ENCODE data around the gene LDB2.

Gene LDB2

DNA sequence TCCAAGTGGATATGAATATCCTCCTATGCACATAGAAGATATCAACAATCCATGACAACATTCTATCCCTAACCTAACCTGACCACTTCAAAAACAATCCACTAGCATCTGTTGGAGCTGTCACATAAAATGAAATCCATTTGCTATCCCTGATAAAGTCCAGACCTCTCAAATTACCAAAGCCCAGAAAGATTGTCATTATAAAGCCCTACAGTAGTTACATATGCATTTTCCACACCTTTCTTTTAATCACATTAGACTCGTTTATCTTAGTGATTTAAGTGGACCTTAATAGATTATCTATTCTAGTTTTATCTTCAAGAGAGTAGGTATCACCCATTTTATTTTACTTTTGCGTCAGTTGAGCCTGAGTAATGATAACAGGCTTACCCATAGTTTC, 30.6 kb downstream of the LDB2 start:
- Mint-ChIP-seq H3K36me3 (ENCODE audit: low read depth) (no peaks in the 10 kb centered on the region), H3K4me1 (ENCODE audit: low read depth) (no peaks in the 10 kb centered on the region), H3K27ac (no peak overlapping the region), H3K4me3 (no peak overlapping the region), H3K9me3 (no peaks in the 10 kb centered on the region), H3K27me3 (ENCODE audit: low read depth) (no peaks in the 10 kb centered on the region)
- DNase-seq (ENCODE audit: low spot score): no peak

DNA sequence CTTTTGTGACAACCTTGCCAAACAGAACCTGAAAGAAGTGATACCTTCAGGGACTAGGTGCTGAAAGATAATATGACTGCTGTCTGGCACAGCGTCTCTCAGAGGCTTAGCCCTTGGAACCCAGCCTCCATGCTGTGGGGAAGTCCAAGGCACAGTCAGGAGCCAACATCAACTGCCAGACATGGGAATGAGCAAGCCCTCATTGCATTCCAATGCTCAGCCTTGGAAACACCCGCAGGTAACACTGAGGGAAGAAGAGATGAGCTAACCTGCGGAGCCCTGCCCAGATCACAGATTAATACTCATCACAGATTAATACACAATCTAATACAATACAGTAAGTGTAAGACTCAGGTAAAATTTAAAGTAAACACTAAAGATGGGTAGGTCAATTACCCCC, 31.5 kb downstream of the LDB2 start:
- Mint-ChIP-seq H3K4me1 (ENCODE audit: low read depth) (no peaks in the 10 kb centered on the region), H3K9me3 (no peaks in the 10 kb centered on the region), H3K36me3 (ENCODE audit: low read depth) (no peaks in the 10 kb centered on the region), H3K27me3 (ENCODE audit: low read depth) (no peaks in the 10 kb centered on the region), H3K27ac (no peak overlapping the region), H3K4me3 (no peak overlapping the region)
- DNase-seq (ENCODE audit: low spot score): no peak

DNA sequence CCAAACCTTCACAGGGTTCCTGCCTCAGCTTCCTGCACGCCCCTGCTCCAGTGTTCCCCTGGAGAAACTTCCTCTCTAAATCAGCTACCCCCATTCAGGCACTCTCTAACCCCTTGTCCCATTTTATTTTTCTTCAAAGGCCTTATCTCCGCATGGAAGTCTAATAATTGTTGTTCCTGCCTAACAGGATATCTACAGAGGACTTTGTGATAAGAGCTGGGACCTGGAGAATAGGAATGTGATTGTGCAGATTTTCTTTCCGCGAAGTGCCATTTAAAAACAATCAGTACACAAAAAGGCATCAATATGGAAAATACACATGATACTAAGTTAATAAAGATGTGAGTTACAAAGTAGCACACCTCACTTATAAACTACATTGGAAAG, 32.6 kb downstream of the LDB2 start:
- H3K27me3 Mint-ChIP-seq (ENCODE audit: low read depth): no peaks in the 10 kb centered on the region
- no peaks in the 10 kb centered on the region for H3K36me3 Mint-ChIP-seq (ENCODE audit: low read depth)
- no peaks in the 10 kb centered on the region for H3K4me1 Mint-ChIP-seq (ENCODE audit: low read depth)
- no peaks in the 10 kb centered on the region for H3K9me3 Mint-ChIP-seq
- DNase-seq (ENCODE audit: low spot score): no peak
- H3K27ac Mint-ChIP-seq: no peak overlapping the region
- no peak overlapping the region for H3K4me3 Mint-ChIP-seq

DNA sequence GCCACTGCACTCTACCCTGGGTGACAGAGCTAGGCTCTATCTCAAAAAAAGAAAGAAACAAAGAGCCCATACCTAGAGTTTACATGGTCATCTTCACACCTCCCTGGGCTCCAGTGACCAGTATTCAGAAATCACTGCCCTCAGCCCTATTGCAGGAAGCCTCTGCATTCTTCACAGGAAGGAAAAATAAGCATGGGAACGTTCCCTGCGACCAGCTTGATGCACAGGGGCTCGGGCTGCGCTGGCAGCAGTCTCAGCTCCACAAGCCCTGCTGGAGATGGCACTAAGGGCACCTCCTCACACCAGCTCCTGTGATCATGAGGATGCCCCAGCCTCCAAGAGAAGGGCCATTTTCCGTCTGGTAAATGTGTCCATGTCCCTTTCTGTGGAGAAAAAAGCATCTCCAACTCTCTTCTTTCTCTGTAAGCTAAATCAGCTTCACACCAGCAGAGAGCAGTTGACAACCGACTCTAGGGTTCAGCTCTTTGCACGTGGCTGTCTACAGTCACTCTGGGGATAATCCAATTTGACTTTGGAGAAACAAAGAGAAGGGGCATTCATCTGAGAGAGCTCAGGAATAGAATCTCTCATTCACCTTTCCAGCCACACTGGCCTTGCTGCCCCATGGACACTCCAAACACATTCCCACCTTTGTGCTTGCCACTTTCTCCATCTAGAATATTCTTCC, 33.1 kb downstream of the LDB2 start:
- no peak for DNase-seq (ENCODE audit: low spot score)
- Mint-ChIP-seq H3K4me1 (ENCODE audit: low read depth) (no peaks in the 10 kb centered on the region), H3K36me3 (ENCODE audit: low read depth) (no peaks in the 10 kb centered on the region), H3K9me3 (no peaks in the 10 kb centered on the region), H3K27me3 (ENCODE audit: low read depth) (no peaks in the 10 kb centered on the region), H3K4me3 (no peak overlapping the region), H3K27ac (no peak overlapping the region)

DNA sequence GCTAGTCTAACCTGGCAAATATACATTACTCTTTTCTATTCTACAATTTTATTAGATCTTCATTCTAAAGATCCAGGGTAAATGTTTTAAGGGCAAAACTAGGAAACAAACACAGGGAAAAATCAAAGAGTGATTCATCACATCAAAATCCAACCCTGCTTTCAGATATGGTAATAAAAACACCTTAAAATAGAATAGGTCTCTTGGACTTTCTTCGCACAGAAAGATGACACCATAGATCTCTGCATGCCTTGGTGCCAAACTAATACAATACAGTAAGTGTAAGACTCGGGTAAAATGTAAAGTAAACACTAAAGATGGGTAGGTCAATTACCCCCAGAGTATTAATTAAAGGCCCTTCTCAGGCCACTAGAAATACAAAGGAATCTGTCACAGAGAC, 34.2 kb downstream of the LDB2 start:
- H3K27ac Mint-ChIP-seq: no peak overlapping the region
- no peaks in the 10 kb centered on the region for H3K9me3 Mint-ChIP-seq
- DNase-seq (ENCODE audit: low spot score): no peak
- no peaks in the 10 kb centered on the region for H3K27me3 Mint-ChIP-seq (ENCODE audit: low read depth)
- no peaks in the 10 kb centered on the region for H3K4me1 Mint-ChIP-seq (ENCODE audit: low read depth)
- H3K4me3 Mint-ChIP-seq: no peak overlapping the region
- no peaks in the 10 kb centered on the region for H3K36me3 Mint-ChIP-seq (ENCODE audit: low read depth)

DNA sequence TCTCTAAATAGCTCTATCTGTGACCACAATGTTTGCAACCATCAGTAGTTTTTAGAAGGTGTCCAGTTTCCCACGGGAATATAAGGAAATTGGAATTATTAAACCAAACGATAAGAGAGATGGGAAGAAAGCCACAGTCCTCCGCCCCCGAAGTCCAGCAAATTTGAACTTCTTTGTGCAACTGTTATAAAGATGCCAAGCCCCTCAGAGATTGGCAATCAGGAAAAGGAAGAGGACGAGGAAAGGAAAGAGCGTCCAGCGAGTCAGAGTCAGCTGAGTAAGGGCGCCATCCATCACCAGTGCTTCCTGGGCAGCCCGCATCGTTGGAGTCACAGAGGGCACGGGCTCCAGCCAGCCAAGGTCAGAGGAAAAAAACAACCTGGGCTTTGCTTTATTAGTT, 35.7 kb downstream of the LDB2 start:
- Mint-ChIP-seq H3K27ac (no peak overlapping the region), H3K4me3 (no peak overlapping the region), H3K36me3 (ENCODE audit: low read depth) (no peaks in the 10 kb centered on the region), H3K9me3 (no peaks in the 10 kb centered on the region), H3K27me3 (ENCODE audit: low read depth) (no peaks in the 10 kb centered on the region), H3K4me1 (ENCODE audit: low read depth) (no peaks in the 10 kb centered on the region)
- DNase-seq (ENCODE audit: low spot score): no peak

DNA sequence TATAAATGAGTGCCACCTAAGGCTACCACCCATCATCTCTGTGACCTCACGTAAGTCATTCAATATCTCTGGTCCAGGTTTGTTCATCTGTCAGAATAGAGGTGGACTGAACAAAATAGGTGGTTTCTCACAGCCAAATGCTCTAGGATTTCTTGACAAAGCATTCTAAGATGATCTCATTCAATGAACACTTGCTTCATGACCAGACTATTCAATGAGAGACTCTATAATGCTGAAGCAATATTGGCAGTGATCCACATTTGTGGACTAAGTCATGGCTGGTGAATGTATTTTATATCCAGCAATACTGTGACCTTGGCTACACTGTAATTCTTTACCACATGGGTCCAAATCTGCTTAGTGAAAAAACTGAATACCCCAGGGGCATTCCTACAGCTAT, 37.9 kb downstream of the LDB2 start:
- no peak overlapping the region for H3K4me3 Mint-ChIP-seq
- H3K9me3 Mint-ChIP-seq: no peaks in the 10 kb centered on the region
- H3K36me3 Mint-ChIP-seq (ENCODE audit: low read depth): no peaks in the 10 kb centered on the region
- no peak for DNase-seq (ENCODE audit: low spot score)
- H3K27ac Mint-ChIP-seq: no peak overlapping the region
- H3K4me1 Mint-ChIP-seq (ENCODE audit: low read depth): no peaks in the 10 kb centered on the region
- H3K27me3 Mint-ChIP-seq (ENCODE audit: low read depth): no peaks in the 10 kb centered on the region

DNA sequence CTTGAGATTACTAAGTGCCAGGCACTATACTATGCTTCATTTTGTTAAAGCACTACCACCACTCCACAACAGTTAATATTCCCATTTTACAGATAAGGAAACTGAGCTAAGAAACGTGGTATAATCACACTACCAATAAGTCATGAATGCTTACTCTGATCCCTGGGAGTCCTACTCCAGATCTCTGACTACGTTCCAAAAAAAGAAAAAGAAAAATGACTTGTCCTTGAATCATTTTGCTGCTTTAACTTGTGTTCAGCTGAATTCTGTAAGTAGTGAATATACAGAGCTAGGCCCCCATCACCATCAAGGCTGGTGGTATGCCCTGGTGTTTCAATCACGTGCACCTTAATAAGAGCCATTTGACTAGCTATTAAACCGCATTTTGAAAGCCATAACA, 39.4 kb downstream of the LDB2 start:
- Mint-ChIP-seq H3K27ac (no peak overlapping the region), H3K36me3 (ENCODE audit: low read depth) (no peaks in the 10 kb centered on the region), H3K4me3 (no peak overlapping the region), H3K4me1 (ENCODE audit: low read depth) (no peaks in the 10 kb centered on the region), H3K9me3 (no peaks in the 10 kb centered on the region), H3K27me3 (ENCODE audit: low read depth) (no peaks in the 10 kb centered on the region)
- DNase-seq (ENCODE audit: low spot score): no peak

DNA sequence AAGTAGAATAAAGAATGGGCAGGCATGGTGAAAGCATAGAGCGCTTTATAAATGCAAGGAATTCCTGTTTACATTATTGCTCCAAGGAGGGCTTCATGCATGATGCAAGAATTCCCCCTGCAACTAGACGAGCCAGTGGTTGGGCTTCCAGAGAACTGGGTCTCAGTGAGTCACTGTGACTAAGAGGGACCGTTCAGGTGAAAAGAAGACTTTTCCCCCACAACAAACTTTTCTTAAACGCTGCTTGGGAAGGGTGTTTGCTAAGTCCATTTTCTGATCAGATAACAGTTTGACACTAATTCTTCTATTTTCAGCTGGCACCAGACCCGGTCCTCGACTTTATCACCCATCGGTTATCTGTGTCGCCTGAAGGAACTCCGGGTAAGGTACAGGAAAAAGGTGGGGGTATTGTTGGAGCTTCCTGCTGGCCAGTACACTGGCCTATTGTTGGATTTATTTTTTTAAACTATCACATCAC, 40.1 kb downstream of the LDB2 start:
- no peak overlapping the region for H3K4me3 Mint-ChIP-seq

DNA sequence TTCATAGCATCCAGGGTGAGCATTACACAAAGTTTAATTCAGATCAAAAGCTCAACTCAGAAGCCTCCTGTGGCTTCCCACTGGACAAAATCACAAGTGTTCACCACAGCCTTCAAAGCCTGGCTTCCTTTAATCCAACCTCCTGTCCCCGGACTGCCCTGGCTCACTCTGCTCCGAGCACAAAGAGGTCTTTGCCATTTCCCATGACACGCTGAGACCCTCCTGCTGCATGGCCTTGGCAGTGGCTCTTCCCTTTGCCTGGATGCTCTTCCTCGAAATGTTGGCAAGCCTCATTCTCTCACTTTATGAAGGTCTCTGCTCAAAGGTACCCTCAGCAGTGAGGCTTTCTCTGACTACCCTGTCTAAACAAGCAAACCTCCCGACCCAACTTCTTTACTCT, 41.0 kb downstream of the LDB2 start:
- Mint-ChIP-seq H3K4me3 (no peak overlapping the region), H3K9me3 (no peaks in the 10 kb centered on the region), H3K27me3 (ENCODE audit: low read depth) (no peaks in the 10 kb centered on the region), H3K36me3 (ENCODE audit: low read depth) (no peaks in the 10 kb centered on the region), H3K4me1 (ENCODE audit: low read depth) (no peaks in the 10 kb centered on the region), H3K27ac (no peak overlapping the region)
- DNase-seq (ENCODE audit: low spot score): no peak

More for the DNA sequence above, 40.1 kb downstream of the LDB2 start:
- no peak for DNase-seq (ENCODE audit: low spot score)
- no peaks in the 10 kb centered on the region for H3K36me3 Mint-ChIP-seq (ENCODE audit: low read depth)
- H3K27me3 Mint-ChIP-seq (ENCODE audit: low read depth): no peaks in the 10 kb centered on the region
- no peaks in the 10 kb centered on the region for H3K9me3 Mint-ChIP-seq
- H3K27ac Mint-ChIP-seq: no peak overlapping the region
- no peaks in the 10 kb centered on the region for H3K4me1 Mint-ChIP-seq (ENCODE audit: low read depth)

DNA sequence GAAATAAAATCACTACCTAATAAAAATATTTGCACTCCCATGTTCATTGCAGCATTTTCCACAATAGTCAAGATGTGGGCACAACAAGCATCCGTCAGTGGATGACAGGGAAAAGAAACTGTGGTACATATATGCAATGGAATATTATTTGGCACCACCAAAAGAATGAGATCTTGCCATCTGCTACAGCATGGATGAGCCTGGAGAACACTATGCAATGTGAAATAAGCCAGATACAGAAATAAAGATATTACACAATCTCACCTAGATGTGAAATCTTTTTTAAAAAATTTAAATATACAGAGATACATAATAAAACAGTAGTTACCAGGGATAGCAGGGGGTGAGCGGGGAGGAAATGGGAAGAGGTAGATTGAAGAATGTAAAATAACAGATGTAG, 44.8 kb downstream of the LDB2 start:
- H3K4me1 Mint-ChIP-seq (ENCODE audit: low read depth): no peaks in the 10 kb centered on the region
- H3K36me3 Mint-ChIP-seq (ENCODE audit: low read depth): no peaks in the 10 kb centered on the region
- H3K27me3 Mint-ChIP-seq (ENCODE audit: low read depth): no peaks in the 10 kb centered on the region
- H3K9me3 Mint-ChIP-seq: no peaks in the 10 kb centered on the region
- no peak for DNase-seq (ENCODE audit: low spot score)
- H3K27ac Mint-ChIP-seq: no peak overlapping the region
- H3K4me3 Mint-ChIP-seq: no peak overlapping the region

DNA sequence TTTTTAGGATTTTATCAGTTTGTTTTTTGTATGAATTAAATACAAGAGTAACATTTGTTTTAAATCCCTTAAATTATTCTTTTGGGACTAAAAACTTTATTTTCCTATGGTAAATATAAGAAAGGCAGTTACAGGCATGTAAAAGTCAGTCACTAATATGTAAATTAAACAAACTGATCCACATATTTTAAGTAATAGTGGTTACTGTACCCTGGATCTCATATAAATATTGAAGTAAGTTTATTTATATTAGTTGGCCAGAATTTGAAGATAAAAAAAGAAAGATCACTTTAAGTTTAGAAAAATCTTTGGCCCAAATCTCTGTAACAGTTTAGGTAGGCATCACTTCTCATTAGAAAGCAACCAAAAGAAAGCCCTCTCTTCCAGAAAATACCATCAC, 45.8 kb downstream of the LDB2 start:
- Mint-ChIP-seq H3K4me1 (ENCODE audit: low read depth) (no peaks in the 10 kb centered on the region), H3K4me3 (no peak overlapping the region), H3K27me3 (ENCODE audit: low read depth) (no peaks in the 10 kb centered on the region), H3K27ac (no peak overlapping the region), H3K36me3 (ENCODE audit: low read depth) (no peaks in the 10 kb centered on the region), H3K9me3 (no peaks in the 10 kb centered on the region)
- no peak for DNase-seq (ENCODE audit: low spot score)

DNA sequence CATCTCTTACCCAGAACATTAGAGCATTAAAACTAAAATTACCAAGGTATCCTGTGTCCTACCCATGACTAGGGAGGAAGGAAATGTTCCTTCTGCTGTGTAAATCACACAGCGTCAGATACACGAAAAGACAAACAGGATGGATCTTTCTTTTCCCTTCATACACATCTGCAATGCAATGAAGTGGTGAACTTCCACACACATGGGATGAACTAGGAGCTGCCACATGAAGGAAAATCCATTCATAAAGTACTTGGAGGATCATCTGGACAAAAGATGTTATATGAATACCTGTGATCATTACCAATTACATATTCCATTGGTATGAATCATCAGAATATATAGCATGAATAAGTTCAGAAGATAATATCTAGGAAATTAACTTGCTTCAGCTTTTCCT, 46.2 kb downstream of the LDB2 start:
- no peak for DNase-seq (ENCODE audit: low spot score)
- Mint-ChIP-seq H3K36me3 (ENCODE audit: low read depth) (no peaks in the 10 kb centered on the region), H3K27me3 (ENCODE audit: low read depth) (no peaks in the 10 kb centered on the region)

DNA sequence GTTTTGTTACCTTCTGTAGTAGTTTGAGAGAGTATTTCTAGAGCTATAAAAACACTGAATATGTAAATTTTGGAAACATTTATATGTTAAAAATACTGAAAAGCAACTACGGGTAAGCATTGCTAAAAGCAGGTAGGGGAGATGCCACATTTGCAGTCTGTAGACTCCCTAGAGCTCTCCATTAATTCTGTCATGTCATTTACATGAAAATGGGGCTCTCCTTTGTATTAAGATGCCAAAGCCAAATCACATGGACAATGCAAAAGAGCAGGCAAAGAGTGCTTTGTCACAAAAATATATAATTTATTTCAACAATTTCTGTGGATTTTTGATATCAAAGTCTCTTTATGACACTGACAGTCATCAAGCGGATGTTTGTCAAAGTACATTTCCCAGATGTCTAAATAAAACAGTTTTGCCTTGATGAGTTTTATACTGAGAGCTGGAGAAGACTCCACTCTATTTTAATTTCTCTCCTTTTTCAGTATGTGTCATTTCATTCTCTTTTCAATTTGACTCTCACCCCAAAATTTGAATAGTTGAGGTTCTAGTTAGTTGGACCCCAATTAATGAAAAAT, 51.8 kb downstream of the LDB2 start:
- Mint-ChIP-seq H3K27ac (no peak overlapping the region), H3K4me3 (no peak overlapping the region), H3K27me3 (ENCODE audit: low read depth) (no peaks in the 10 kb centered on the region), H3K9me3 (no peaks in the 10 kb centered on the region), H3K36me3 (ENCODE audit: low read depth) (no peaks in the 10 kb centered on the region), H3K4me1 (ENCODE audit: low read depth) (no peaks in the 10 kb centered on the region)
- DNase-seq (ENCODE audit: low spot score): no peak

More for the DNA sequence above, 46.2 kb downstream of the LDB2 start:
- H3K27ac Mint-ChIP-seq: no peak overlapping the region
- no peaks in the 10 kb centered on the region for H3K4me1 Mint-ChIP-seq (ENCODE audit: low read depth)
- no peaks in the 10 kb centered on the region for H3K9me3 Mint-ChIP-seq
- no peak overlapping the region for H3K4me3 Mint-ChIP-seq

Measured in T-helper 2 cell treated with Interferon-gamma antibody and Interleukin-4, amounts not matched to agents 5 μg/mL and 100 μg/mL, for 36 hours (primary cell).